CD8-positive, alpha-beta memory T cell (primary cell): ENCODE measurements around the gene PPP4R4. TPM values are rescaled to one million over a fixed set of nuclear protein-coding genes. Genes with fewer than 3 reads are reported as not detected.

Experiments used
- CTCF ChIA-PET: fragments of 350-600 bp; sonication (Branson Sonifier 250); formaldehyde crosslinking; loops from one replicate; lab custom pipeline; 2021; ENCODE audit warnings: antibody characterized with exemption; lab: Charles Lee
- POLR2A ChIA-PET: fragments of 350-600 bp; sonication (Branson Sonifier 250); formaldehyde crosslinking; loops from one replicate; lab custom pipeline; 2021; ENCODE audit warnings: antibody characterized with exemption; lab: Charles Lee
- DNase-seq, 5 donors: peaks; one replicate each; pipeline versions ENCODE4 v3.0.0 to v3.0.0-alpha.2; 2020 to 2022; ENCODE audit warnings: mixed read lengths in 1 of 5
- H3K27ac ChIP-seq: one replicate; pipeline ENCODE4 v1.7.0; 2013; ENCODE audit warnings: low read depth, mild to moderate bottlenecking, low read length, moderate library complexity
- H3K27me3 ChIP-seq: 2 replicates; pipeline ENCODE4 v1.7.0; 2013; ENCODE audit warnings: low read length, mild to moderate bottlenecking; ENCODE audit not compliant: insufficient read depth, poor library complexity, severe bottlenecking
- H3K36me3 ChIP-seq: 2 replicates; pipeline ENCODE4 v1.7.0; 2013; ENCODE audit warnings: mild to moderate bottlenecking, low read length, moderate library complexity; ENCODE audit not compliant: insufficient read depth
- H3K4me1 ChIP-seq: 2 replicates; pipeline ENCODE4 v1.7.0; 2013; ENCODE audit warnings: mild to moderate bottlenecking, low read length, moderate library complexity; ENCODE audit not compliant: insufficient read depth
- H3K4me3 ChIP-seq: 2 replicates; pipeline ENCODE4 v1.7.0; 2013; ENCODE audit warnings: mild to moderate bottlenecking, low read length
- H3K9me3 ChIP-seq: 2 replicates; pipeline ENCODE4 v1.7.0; 2013; ENCODE audit warnings: mild to moderate bottlenecking, low read length
- H3K27ac Mint-ChIP-seq, 8 donors: one replicate each; pipeline ENCODE4 v1.8.0; 2020 to 2021; ENCODE audit warnings: mixed read lengths in 8 of 8, mild to moderate bottlenecking in 6 of 8, inconsistent platforms in 3 of 8, moderate library complexity in 3 of 8
- H3K27me3 Mint-ChIP-seq, 2 donors: one replicate each; pipeline ENCODE4 v1.8.0; 2020 to 2021; ENCODE audit warnings: mixed read lengths in 2 of 2, mild to moderate bottlenecking in 1 of 2, moderate library complexity in 1 of 2
- H3K36me3 Mint-ChIP-seq, 3 donors: one replicate each; pipeline ENCODE4 v1.8.0; 2020 to 2021; ENCODE audit warnings: mixed read lengths in 3 of 3, inconsistent platforms in 1 of 3, mild to moderate bottlenecking in 1 of 3
- H3K4me1 Mint-ChIP-seq, 3 donors: one replicate each; pipeline ENCODE4 v1.8.0; 2020 to 2021; ENCODE audit warnings: mixed read lengths in 3 of 3, inconsistent platforms in 1 of 3, mild to moderate bottlenecking in 1 of 3
- H3K4me3 Mint-ChIP-seq, 7 donors: one replicate each; pipeline ENCODE4 v1.8.0; 2020 to 2021; ENCODE audit warnings: mixed read lengths in 7 of 7, mild to moderate bottlenecking in 6 of 7, moderate library complexity in 4 of 7, inconsistent platforms in 2 of 7
- H3K9me3 Mint-ChIP-seq, 5 donors: one replicate each; pipeline ENCODE4 v1.8.0; 2020 to 2022; ENCODE audit warnings: mixed read lengths in 5 of 5, mild to moderate bottlenecking in 3 of 5, moderate library complexity in 2 of 5, inconsistent platforms in 1 of 5
- polyA plus RNA-seq: library from polyadenylated mRNA; unstranded; fragments of 300-500 nt; fragmentation: Illumina TruSeq; gene quantifications from one replicate; pipeline ENCODE4 v1.2.3, GENCODE V29; 2021
- total RNA-seq, 2 experiments: library from RNA; stranded (reverse); gene quantifications; one replicate each; pipeline ENCODE4 v1.2.3, GENCODE V29; 2021

PPP4R4 gene
- total and polyA plus RNA-seq, 3 experiments from 2014 or later, result 0.17 to 1.8 (median 1.2) TPM

GRCh38 chr14:94139006-94139405 is 35.1 kb upstream of the PPP4R4 start:
- DNase-seq, result no peak
- H3K36me3 Mint-ChIP-seq, result no peaks in the 10 kb centered on the region
- no peaks in the 10 kb centered on the region for H3K36me3 ChIP-seq
- H3K27me3 ChIP-seq, result peaks cover 4% of the 10 kb centered on the region
- H3K4me1 Mint-ChIP-seq, result peaks cover 0 to 2% (median 0%) of the 10 kb centered on the region in 3 donors
- H3K27me3 Mint-ChIP-seq, result peaks cover 1 to 4% of the 10 kb centered on the region in 2 donors
- no peak overlapping the region for H3K27ac ChIP-seq
- H3K4me1 ChIP-seq, result no peaks in the 10 kb centered on the region
- peaks cover 3 to 8% (median 3%) of the 10 kb centered on the region in 5 donors for H3K9me3 Mint-ChIP-seq
- ChIA-PET POLR2A (interaction anchor here (0.7 kb wide), 1 partner anchor 25 kb away, joined by 5 read pairs; no protein-coding TSS in a partner anchor), CTCF (interaction anchor here (1.4 to 2.8 kb wide), 3 partner anchors 10 to 199 kb away, joined by 5 to 16 read pairs (median 11); partner anchors contain the start of gene IFI27L2)
- no peak overlapping the region for H3K4me3 ChIP-seq
- H3K9me3 ChIP-seq, result no peaks in the 10 kb centered on the region
- H3K4me3 Mint-ChIP-seq, result no peak overlapping the region
- no peak overlapping the region for H3K27ac Mint-ChIP-seq

- Mint-ChIP-seq H3K27ac (no peak overlapping the region), H3K4me3 (no peak overlapping the region), H3K4me1 (peaks cover 0 to 4% (median 0%) of the 10 kb centered on the region in 3 donors), H3K9me3 (peaks cover 3 to 8% (median 3%) of the 10 kb centered on the region in 5 donors), H3K27me3 (peaks cover 1 to 4% of the 10 kb centered on the region in 2 donors), H3K36me3 (no peaks in the 10 kb centered on the region)
- Histone ChIP-seq H3K36me3 (no peaks in the 10 kb centered on the region), H3K4me3 (no peak overlapping the region), H3K27me3 (peaks cover 4% of the 10 kb centered on the region), H3K9me3 (no peaks in the 10 kb centered on the region), H3K4me1 (no peaks in the 10 kb centered on the region), H3K27ac (no peak overlapping the region)
- CTCF ChIA-PET, result interaction anchor here (2.4 to 2.8 kb wide), 2 partner anchors 41 to 199 kb away, joined by 11 to 16 read pairs; no protein-coding TSS in a partner anchor
- no peak for DNase-seq
- POLR2A ChIA-PET, result interaction anchor here (0.7 kb wide), 1 partner anchor 25 kb away, joined by 5 read pairs; no protein-coding TSS in a partner anchor
Measured at GRCh38 chr14:94139421-94139820, 34.7 kb upstream of the PPP4R4 start.

DNA sequence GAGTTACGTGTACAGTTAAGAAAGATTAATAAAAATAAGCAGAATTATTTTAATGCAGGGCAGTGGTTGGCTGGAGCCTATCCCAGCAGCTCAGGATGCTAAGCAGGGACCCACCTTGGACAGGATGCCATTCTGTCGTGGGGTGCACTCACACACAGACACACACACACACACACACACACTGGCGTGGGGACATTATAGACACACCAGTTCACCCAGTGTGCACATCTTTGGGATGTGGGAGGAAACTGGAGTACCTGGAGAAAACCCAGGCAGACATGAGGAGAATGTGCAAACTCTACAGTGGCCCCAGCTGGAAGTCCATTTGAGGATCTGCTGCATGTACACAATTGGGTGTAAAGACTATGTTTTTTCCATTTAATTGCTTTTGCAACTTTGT is 31.9 kb upstream of the PPP4R4 start:
- Mint-ChIP-seq H3K36me3 (no peaks in the 10 kb centered on the region), H3K9me3 (no peaks in the 10 kb centered on the region), H3K4me1 (peaks cover 12 to 23% (median 14%) of the 10 kb centered on the region in 3 donors), H3K4me3 (no peak overlapping the region), H3K27me3 (peaks cover 0 to 4% of the 10 kb centered on the region in 2 donors), H3K27ac (no peak overlapping the region)
- Histone ChIP-seq H3K36me3 (no peaks in the 10 kb centered on the region), H3K4me1 (no peaks in the 10 kb centered on the region), H3K27ac (no peak overlapping the region), H3K9me3 (no peaks in the 10 kb centered on the region), H3K4me3 (no peak overlapping the region), H3K27me3 (peaks cover 4% of the 10 kb centered on the region)
- ChIA-PET CTCF (interaction anchor here (1.4 to 3.6 kb wide), 6 partner anchors 11 to 203 kb away, joined by 4 to 23 read pairs (median 8); partner anchors contain the start of gene OTUB2), POLR2A (no interaction called here)
- no peak for DNase-seq

DNA sequence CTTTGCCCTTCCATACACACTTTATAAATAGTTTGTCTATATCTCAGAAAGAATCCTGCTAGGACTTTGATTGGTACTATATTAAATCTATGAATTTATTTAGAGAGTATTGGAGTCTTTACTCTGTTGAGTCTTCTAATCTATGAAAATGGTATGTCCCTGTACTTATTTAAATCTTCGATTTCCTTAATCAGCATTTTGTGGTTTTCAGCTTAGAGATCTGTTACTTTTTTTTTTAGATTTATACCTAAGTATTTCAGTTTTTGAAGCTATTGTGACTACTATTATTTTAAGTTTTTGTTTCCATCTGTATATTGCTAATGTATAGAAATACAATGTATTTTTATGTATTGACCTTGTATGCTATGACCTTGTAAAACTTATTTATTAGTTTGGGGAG is 31.3 kb upstream of the PPP4R4 start:
- H3K27ac Mint-ChIP-seq, result no peak overlapping the region
- ChIA-PET POLR2A (no interaction called here), CTCF (interaction anchor here (1.4 to 3.6 kb wide), 6 partner anchors 11 to 203 kb away, joined by 4 to 23 read pairs (median 8); partner anchors contain the start of gene OTUB2)
- DNase-seq, result no peak
- Histone ChIP-seq H3K4me1 (no peaks in the 10 kb centered on the region), H3K9me3 (no peaks in the 10 kb centered on the region), H3K4me3 (no peak overlapping the region), H3K27me3 (peaks cover 3% of the 10 kb centered on the region), H3K27ac (no peak overlapping the region), H3K36me3 (no peaks in the 10 kb centered on the region)
- H3K27me3 Mint-ChIP-seq, result peaks cover 0 to 4% of the 10 kb centered on the region in 2 donors
- no peaks in the 10 kb centered on the region for H3K36me3 Mint-ChIP-seq
- H3K9me3 Mint-ChIP-seq, result no peaks in the 10 kb centered on the region
- H3K4me3 Mint-ChIP-seq, result no peak overlapping the region
- H3K4me1 Mint-ChIP-seq, result peaks cover 17 to 27% (median 18%) of the 10 kb centered on the region in 3 donors

GRCh38 chr14:94143239-94143638 is 30.9 kb upstream of the PPP4R4 start:
- ChIA-PET CTCF (interaction anchor here (1.4 to 3.6 kb wide), 6 partner anchors 12 to 204 kb away, joined by 4 to 23 read pairs (median 8); partner anchors contain the start of gene OTUB2), POLR2A (no interaction called here)
- DNase-seq, result no peak
- Histone ChIP-seq H3K27ac (no peak overlapping the region), H3K27me3 (no peaks in the 10 kb centered on the region), H3K4me3 (no peak overlapping the region), H3K36me3 (no peaks in the 10 kb centered on the region), H3K9me3 (no peaks in the 10 kb centered on the region), H3K4me1 (no peaks in the 10 kb centered on the region)
- Mint-ChIP-seq H3K27me3 (peaks cover 0 to 4% of the 10 kb centered on the region in 2 donors), H3K9me3 (no peaks in the 10 kb centered on the region), H3K4me3 (no peak overlapping the region), H3K36me3 (no peaks in the 10 kb centered on the region), H3K27ac (peak overlapping the region in 1 of 8 donors; percentile 14), H3K4me1 (peaks cover 17 to 27% (median 18%) of the 10 kb centered on the region in 3 donors)

- H3K27me3 Mint-ChIP-seq, result peaks cover 0 to 3% of the 10 kb centered on the region in 2 donors
- CTCF ChIA-PET, result interaction anchor here (2.2 to 3.6 kb wide), 2 partner anchors 12 to 118 kb away, joined by 4 to 23 read pairs; partner anchors contain the start of gene OTUB2
- no peak overlapping the region for H3K27ac ChIP-seq
Measured at GRCh38 chr14:94143711-94144110, 30.4 kb upstream of the PPP4R4 start.

DNA sequence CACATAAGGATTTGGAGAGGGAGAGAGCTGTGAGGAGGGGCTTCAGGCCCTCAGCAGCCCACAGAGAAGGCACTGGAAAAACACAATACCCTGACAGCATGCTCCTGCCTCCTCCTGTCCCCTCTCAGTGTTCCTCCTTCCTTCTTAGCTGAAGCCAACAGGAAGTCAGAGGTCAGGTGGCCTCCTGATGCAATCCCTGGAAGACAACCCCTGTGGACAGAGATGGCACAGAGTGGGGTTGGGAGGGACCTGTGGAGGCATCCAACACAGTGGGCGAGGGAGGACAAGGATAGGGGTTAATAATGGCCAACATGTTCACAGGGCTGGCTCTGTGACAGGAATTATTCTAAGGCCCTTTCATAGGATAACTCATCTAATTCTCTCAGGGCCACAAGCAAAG is 29.4 kb upstream of the PPP4R4 start:
- Mint-ChIP-seq H3K9me3 (no peaks in the 10 kb centered on the region), H3K4me1 (peaks cover 17 to 27% (median 18%) of the 10 kb centered on the region in 3 donors), H3K4me3 (no peak overlapping the region), H3K36me3 (no peaks in the 10 kb centered on the region), H3K27me3 (no peaks in the 10 kb centered on the region), H3K27ac (no peak overlapping the region)
- H3K27ac ChIP-seq, result no peak overlapping the region
- ChIA-PET POLR2A (interaction anchor here (0.6 kb wide), 1 partner anchor 19 kb away, joined by 4 read pairs; no protein-coding TSS in a partner anchor), CTCF (interaction anchor here (2.1 kb wide), 1 partner anchor 8 kb away, joined by 15 read pairs; no protein-coding TSS in a partner anchor)
- no peaks in the 10 kb centered on the region for H3K9me3 ChIP-seq
- H3K36me3 ChIP-seq, result no peaks in the 10 kb centered on the region
- H3K4me1 ChIP-seq, result no peaks in the 10 kb centered on the region
- no peak for DNase-seq
- H3K4me3 ChIP-seq, result no peak overlapping the region
- no peaks in the 10 kb centered on the region for H3K27me3 ChIP-seq

More at GRCh38 chr14:94143711-94144110, 30.4 kb upstream of the PPP4R4 start:
- Mint-ChIP-seq H3K4me3 (no peak overlapping the region), H3K27ac (no peak overlapping the region), H3K9me3 (no peaks in the 10 kb centered on the region), H3K36me3 (no peaks in the 10 kb centered on the region), H3K4me1 (peaks cover 17 to 27% (median 18%) of the 10 kb centered on the region in 3 donors)
- H3K27me3 ChIP-seq, result no peaks in the 10 kb centered on the region
- no peaks in the 10 kb centered on the region for H3K4me1 ChIP-seq
- no peaks in the 10 kb centered on the region for H3K36me3 ChIP-seq
- POLR2A ChIA-PET, result no interaction called here
- no peak overlapping the region for H3K4me3 ChIP-seq
- no peak for DNase-seq
- no peaks in the 10 kb centered on the region for H3K9me3 ChIP-seq

DNA sequence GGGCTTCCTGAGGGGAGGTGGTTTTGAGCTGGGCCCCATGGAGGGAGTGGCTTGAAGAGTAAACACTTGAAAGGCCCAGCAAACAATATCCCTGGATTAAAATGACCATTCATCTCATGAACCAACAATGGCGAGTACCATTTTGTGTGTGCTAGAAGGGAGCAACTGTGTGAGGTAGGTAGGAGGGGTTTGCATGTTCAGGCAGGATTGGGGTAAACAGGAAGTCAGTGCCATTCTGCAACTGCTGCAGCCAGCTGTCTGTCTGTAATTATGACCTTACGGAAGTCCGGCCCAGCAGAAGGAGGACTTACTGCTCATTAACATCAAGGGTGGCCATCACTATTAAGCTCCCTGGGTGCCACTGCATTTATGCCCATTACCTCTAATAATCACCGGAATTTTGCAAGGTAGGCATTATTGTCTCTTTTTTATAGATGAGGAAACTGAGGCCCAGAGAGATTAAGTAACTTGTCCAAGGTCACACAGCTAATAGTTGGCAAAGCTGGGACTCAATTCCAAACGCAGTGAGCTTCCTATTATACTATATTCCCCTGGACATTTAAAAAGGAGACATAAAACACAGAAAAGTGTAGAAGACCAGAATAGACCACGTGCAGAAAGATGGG is 28.1 kb upstream of the PPP4R4 start:
- Mint-ChIP-seq H3K4me3 (peak overlapping the region in 1 of 7 donors; percentile 10), H3K9me3 (no peaks in the 10 kb centered on the region), H3K36me3 (no peaks in the 10 kb centered on the region), H3K4me1 (peaks cover 17 to 27% (median 18%) of the 10 kb centered on the region in 3 donors), H3K27ac (peak overlapping the region in 4 of 8 donors; percentile 7 to 62 (median 16)), H3K27me3 (peaks cover 0 to 4% of the 10 kb centered on the region in 2 donors)
- no peak overlapping the region for H3K4me3 ChIP-seq
- ChIA-PET POLR2A (no interaction called here), CTCF (interaction anchor here (1.2 to 2.1 kb wide), 2 partner anchors 9 to 34 kb away, joined by 3 to 15 read pairs; no protein-coding TSS in a partner anchor)
- H3K36me3 ChIP-seq, result no peaks in the 10 kb centered on the region
- no peak for DNase-seq
- no peak overlapping the region for H3K27ac ChIP-seq
- H3K27me3 ChIP-seq, result no peaks in the 10 kb centered on the region
- no peaks in the 10 kb centered on the region for H3K4me1 ChIP-seq
- H3K9me3 ChIP-seq, result no peaks in the 10 kb centered on the region
